HepG2 (cell line): ENCODE results near the gene MAP2K5.

Source experiments
- CHD2 ChIP-seq: IDR thresholded peaks from 2 replicates; pipeline ENCODE4 v1.6.1; 2011; ENCODE audit warnings: low read depth, low read length, improper control_type of control experiment
- HNRNPK ChIP-seq: fragments of 200-400 bp; formaldehyde crosslinking; IDR thresholded peaks from 2 replicates; pipeline ENCODE4 v1.6.1; 2018; ENCODE audit warnings: low read length, low read depth, moderate library complexity, mild to moderate bottlenecking; ENCODE audit not compliant: poor library complexity, severe bottlenecking
- POLR2AphosphoS5 ChIP-seq: IDR thresholded peaks from 2 replicates; pipeline ENCODE4 v1.6.1; 2012; ENCODE audit warnings: low read depth, low read length

DNA sequence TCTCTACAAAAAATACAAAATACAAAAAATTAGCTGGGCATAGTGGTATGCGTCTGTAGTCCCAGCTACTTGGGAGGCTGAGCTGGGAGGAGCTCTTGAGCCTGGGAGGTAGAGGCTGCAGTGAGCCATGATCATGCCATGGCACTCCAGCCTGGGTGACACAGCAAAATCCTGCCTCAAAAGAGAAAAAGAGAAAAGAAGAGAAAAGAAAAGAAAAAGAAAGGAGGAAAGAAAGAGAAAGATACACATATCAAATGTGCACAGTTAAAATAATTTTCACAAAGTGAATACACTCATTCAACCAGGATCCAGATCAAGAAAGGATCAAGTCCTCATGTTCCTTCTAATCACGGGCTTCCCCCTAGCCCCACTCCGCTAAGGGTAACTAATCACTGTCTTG is 27.4 kb upstream of the MAP2K5 start:
- TF ChIP-seq POLR2AphosphoS5 (no peak), CHD2 (no peak), HNRNPK (no peak)
